GM19328 (cell line): Measurements from ENCODE around the gene PLPPR1.
A peak's percentile ranks its signal among the peaks of the same experiment; 100 is the strongest.

Experiments
- ATAC-seq: cut with Tn5 transposase; IDR thresholded peaks from one replicate; pipeline ENCODE4 v1.9.1; 2021; ENCODE audit warnings: mild to moderate bottlenecking, moderate library complexity; ENCODE audit not compliant: unreplicated experiment

The PLPPR1 gene

GRCh38 chr9:101047848-101048397 is 19.4 kb downstream of the PLPPR1 start:
- ATAC-seq = no peak

DNA sequence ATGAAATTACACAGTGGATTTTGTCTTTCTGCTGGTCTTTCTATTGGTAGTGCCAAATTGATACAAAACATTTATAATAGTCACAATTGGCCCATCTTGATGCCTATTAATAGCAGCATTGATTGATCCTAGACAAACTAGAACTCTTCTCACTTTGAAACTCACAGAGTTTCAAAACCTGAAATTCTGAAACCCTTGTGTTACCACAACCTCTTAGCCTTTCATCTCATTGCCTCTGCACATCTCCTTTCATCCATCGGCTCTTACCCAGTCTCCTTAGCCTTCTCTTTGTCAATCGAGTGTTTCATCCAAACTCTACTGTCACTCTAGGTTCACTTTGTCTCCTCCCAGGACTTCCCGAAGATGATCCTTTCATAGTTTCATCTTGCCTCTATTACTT is 22.1 kb downstream of the PLPPR1 start:
- ATAC-seq = no peak

DNA sequence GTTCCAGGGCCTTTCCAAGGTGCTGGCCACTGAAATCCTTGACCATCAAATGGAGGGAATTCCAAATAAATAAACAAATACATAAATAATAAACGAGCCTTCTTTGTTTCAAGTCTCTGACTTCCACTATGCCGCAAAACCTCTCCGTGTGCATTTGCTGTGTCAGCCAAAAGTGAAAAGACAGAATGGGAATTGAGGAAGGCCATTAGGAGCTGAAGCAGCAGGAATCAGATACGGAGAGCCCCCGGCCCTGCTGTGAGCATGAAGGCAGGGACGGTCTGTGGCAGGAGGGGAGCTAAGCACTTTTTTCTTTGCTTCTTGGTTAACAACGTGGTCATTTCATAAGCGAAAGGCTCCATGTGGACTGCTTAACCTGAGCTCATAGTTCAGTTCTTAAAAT is 26.1 kb downstream of the PLPPR1 start:
- ATAC-seq = no peak

DNA sequence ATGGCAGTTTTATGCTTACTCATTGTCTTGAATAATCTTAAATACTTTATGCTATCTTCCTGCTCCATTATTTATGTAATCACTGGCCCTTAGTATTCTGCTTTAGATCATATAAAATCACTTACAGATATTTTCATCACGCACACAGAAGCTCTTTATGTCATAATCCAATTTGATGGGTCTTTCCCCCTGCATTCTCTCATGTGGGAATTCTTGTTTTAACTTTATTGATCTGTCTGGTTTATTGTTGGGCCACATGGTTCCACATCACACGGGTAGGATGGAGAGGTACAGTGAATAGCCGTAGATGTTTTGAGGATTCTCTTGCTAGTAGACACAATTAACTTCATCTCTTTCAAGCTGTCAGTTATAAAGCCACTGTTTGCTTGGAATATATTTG is 27.0 kb downstream of the PLPPR1 start:
- ATAC-seq = no peak

DNA sequence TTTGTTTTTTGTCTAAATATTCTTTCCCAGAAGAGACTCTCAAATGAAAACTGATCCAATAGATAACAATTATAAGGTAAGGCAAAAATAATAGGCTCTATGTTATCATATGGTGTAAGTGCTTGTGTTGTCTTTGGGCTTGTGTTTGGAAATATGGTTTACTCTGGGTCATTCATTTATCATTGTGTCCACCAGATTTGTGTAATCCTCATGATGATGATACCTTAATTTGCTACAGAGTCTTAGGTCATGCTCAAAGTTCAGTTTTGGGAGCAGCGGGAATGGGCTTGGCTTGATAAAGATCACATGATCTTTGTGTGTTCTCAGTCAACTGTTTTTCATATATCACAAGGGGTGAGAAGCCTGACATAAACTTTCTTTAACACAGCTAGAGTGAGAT is 34.2 kb downstream of the PLPPR1 start:
- no peak for ATAC-seq

DNA sequence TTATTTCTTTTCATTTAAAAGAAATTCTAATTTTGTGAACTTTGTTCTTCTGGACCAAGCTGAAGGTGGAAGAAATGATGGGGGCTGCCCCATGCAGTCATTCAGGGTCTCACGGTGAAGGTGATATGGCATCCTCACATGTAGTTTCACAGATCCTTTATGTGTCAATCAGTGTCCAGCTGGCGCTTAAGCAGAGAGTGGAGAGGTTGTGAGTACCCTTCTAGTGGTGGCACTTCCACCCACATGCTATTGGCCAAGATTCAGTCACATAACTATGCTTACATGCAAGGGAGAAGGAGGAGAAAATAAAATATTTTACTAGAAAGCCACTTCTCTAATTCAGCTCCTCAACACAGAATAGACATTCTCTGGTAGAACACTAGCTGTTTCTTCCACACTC is 34.7 kb downstream of the PLPPR1 start:
- ATAC-seq = no peak

- no peak for ATAC-seq
Measured at GRCh38 chr9:101064206-101064605, 35.7 kb downstream of the PLPPR1 start.

- ATAC-seq = no peak
Measured at GRCh38 chr9:101065930-101066329, 37.4 kb downstream of the PLPPR1 start.

DNA sequence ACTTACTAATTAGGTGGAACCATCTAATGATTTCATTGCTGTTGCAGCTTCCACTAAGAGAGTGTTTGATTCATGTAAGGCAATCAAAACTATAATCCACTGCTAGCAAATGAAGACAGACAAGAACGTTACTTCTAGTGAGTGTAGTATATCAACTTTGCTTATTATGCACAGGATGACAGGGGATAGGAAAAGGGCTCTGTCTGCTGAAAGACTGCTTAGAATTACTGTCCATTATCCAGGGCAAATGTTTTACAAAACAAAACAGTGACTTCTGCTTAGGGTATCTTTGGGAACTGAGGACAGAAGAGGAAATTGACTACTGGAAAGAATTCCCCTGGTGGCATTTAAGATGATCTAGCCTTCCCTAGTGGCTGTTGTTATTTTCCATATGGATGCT is 40.2 kb downstream of the PLPPR1 start:
- no peak for ATAC-seq

DNA sequence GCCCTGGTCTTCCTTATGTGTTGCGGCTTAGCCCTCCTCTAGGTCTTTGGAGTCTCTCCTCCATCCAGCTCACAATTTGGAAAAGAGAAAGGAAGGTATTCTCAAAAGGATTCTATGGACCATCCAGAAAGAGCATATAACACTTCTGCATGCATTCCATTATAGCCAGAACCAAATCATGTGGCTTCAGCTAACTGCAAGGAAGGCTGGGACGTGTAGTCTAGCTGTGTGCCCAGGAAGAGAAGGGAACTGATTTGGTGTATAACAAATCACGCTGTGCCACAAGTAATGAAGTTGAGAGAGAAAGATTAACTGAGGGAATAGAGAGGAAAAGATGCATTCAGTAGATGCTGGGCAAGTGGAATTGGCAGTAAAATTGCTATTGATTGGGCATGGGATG is 43.7 kb downstream of the PLPPR1 start:
- ATAC-seq = no peak

DNA sequence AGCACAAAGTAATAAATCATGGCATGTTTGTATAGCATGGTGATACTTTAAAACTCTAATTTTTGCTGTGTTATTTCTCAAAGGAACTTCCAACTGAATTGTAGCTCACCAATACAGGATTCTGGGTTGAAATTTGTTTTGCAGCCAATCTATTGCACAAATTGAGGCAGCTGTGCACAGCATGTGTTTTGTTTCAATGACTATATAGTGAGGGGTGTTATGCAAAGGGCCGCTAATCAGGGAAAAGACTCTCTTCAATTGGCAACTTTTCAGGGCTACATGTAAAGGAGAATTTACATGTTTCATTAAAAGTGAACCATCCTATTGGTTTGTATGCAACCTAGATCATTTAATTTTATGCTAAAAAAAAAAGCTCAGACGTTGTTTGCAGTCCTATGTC is 44.6 kb downstream of the PLPPR1 start:
- ATAC-seq = no peak

- no peak for ATAC-seq
Measured at GRCh38 chr9:101081641-101082040, 53.1 kb downstream of the PLPPR1 start.

GRCh38 chr9:101083448-101084202 is 55.1 kb downstream of the PLPPR1 start:
- no peak for ATAC-seq

DNA sequence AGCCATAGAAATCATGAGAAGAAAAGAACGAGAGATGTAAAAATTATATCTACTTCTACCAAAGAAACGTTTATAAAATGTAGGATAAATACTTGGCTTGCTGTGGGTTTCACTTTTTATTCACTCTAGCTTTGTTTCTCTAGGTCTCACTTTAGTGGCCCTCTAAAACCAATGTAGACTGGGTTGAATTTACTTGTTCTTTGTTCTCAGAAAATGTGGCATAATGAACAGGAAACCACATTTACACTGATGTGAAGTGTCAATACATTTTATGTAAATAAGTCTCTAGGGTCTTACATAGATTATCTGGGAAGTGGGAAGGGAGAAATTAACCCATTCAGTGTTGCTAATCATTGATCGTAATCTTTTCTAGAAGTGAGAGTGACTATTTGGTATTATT is 58.9 kb downstream of the PLPPR1 start:
- ATAC-seq = no peak

DNA sequence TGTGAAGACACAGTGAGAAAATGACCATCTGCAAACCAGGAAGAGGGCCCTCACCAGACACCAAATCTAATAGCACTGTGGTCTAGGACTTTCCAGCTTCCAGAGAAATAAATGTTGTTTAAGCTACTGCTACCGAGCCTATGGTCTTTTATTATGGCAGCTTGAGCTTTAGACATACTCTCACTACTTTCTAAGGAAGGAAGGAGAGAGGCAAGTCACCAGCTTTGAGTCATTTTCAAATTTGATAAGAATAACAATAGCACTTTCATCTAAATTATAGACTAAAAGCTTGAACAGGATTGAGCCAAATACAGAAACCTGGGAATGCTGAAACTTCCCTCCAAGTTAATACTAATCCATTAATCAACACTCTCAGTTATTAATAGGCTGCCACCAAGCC is 64.4 kb downstream of the PLPPR1 start:
- no peak for ATAC-seq

GRCh38 chr9:101093620-101094019 is 65.1 kb downstream of the PLPPR1 start:
- ATAC-seq = no peak

DNA sequence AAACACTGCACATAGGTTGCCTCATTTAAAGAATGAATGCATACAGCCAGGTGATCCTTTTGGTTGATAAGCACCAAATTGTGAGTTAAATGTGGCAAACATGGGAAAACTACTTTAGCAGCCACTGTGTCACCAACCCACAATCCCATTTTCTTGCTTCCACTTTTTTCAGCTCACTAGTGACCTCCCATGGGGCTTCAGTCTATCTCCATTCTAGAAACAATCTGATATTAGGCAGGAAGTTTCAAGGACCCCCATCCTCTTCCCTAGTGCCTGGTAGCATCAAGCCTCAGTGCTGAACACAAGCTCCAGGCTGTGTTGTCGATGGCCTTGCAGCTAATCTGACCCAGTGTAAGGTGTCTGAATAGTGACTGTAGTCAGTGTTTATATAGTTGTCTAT is 66.2 kb downstream of the PLPPR1 start:
- no peak for ATAC-seq

- no peak for ATAC-seq
Measured at GRCh38 chr9:101097210-101097609, 68.7 kb downstream of the PLPPR1 start.

DNA sequence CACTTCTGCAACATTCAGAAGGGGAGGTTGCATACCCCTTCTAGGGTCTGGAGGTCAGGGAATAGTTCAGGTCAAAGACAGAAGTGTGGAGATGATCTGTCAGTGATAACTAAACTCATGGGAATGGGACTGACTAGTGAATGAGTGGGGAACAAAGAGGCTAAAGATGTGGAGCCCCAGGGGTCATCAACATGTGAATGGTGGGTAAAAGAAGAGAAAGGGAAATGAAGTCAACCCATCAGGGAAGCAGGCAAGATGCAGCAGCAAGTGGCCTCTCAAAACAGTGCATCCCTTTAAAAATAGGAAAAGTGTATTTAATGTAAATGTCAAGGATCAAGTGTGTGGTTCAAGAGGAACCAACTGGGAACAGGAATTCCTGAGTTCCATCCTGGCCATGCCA is 69.9 kb downstream of the PLPPR1 start:
- ATAC-seq = no peak

DNA sequence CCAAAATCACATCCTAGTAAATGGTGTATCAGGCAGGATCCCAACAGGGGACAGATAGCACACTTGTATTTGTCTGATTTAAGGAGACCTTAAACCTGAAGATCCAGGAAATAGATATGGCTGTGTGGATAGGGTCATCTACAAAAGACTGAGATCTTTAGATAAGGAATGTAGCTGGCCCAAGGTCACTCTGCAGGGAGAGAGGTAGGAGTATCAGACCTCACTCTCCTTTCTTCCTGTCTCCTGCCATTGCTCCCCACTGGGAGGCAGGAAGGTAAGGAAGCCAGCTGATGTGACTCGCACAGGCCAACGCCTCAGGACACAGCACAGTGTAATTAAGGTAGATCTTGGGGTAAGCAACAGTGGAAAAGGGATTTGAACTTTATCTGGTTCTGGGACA is 85.8 kb downstream of the PLPPR1 start:
- no peak for ATAC-seq

GRCh38 chr9:101115102-101115501 is 86.6 kb downstream of the PLPPR1 start:
- ATAC-seq = no peak

DNA sequence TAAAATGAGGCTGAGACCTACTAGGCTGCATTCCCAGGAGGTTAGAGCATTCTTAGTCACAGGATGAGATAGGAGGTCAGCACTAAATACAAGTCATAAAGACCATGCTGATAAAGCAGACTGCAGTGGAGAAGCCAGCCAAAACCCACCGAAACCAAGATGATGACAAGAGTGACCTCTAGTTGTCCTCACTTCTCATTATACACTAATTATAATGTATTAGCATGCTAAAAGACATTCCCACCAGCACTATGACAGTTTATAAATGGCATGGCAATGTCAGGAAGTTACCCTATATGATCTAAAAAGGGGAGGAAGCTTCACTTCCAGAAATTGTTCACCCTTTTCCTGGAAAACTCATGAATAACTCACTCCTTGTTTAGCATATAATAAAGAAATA is 88.6 kb downstream of the PLPPR1 start:
- no peak for ATAC-seq

DNA sequence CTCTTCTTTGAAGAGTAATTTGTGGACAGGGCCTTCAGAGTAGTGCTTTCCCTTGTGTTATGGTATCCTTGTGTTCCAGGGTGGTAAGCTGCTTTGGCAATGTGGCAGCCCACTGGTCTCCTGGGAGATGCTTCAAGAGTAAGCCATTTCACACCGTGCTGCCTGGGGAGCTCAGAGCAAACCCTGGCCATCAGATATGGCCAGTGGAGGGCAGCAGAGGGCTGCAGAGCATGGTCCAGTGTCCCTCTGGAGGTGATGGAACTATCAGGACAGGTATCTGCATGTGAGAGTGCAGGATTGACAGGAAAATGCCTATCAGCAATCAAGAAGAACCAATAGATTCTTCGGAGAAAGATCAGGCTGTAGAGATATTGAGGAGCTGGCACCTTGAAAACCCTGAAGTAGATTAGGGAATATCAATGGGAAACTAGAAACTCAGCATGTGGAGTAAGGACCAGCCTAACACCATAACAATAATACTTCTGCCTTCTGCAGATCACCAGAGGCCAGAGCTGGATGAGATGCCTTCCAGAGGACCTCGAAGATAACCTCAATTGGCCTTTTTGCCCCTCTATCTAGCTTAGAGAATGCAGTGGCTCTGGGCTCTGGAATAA is 90.8 kb downstream of the PLPPR1 start:
- ATAC-seq = peak; percentile 88
